ENCODE data around the gene FHAD1.

FHAD1 gene

GRCh38 chr1:15344800-15345704 is 98.0 kb downstream of the FHAD1 start:
- no peak overlapping the region for H3K4me3 ChIP-seq (ENCODE audit: low read depth, low read length)
- in situ Hi-C loops (cut with HindIII; ENCODE audit: low sequenced_read_pairs), result no loop called here
- no peak for DNase-seq (ENCODE audit: low read depth)
- no peak for TF ChIP-seq CTCF (IDR thresholded peaks at IDR 0.05; ENCODE audit: low read depth, low read length, missing control alignments)

- no peak for TF ChIP-seq CTCF (IDR thresholded peaks at IDR 0.05; ENCODE audit: low read depth, low read length, missing control alignments)
- H3K4me3 ChIP-seq (ENCODE audit: low read depth, low read length), result no peak overlapping the region
- in situ Hi-C loops (cut with HindIII; ENCODE audit: low sequenced_read_pairs), result no loop called here
- no peak for DNase-seq (ENCODE audit: low read depth)
These were observed 98.8 kb downstream of the FHAD1 start for GRCh38 chr1:15345705-15346345.

GRCh38 chr1:15346346-15347030 is 99.5 kb downstream of the FHAD1 start:
- no peak for DNase-seq (ENCODE audit: low read depth)
- H3K4me3 ChIP-seq (ENCODE audit: low read depth, low read length), result no peak overlapping the region
- in situ Hi-C loops (cut with HindIII; ENCODE audit: low sequenced_read_pairs), result no loop called here
- TF ChIP-seq CTCF (IDR thresholded peaks at IDR 0.05; ENCODE audit: low read depth, low read length, missing control alignments), result no peak

- in situ Hi-C loops (cut with HindIII; ENCODE audit: low sequenced_read_pairs), result no loop called here
- TF ChIP-seq CTCF (IDR thresholded peaks at IDR 0.05; ENCODE audit: low read depth, low read length, missing control alignments), result no peak
- DNase-seq (ENCODE audit: low read depth), result no peak
- no peak overlapping the region for H3K4me3 ChIP-seq (ENCODE audit: low read depth, low read length)
These were observed 100.2 kb downstream of the FHAD1 start for GRCh38 chr1:15347182-15347581.

- DNase-seq (ENCODE audit: low read depth), result no peak
- H3K4me3 ChIP-seq (ENCODE audit: low read depth, low read length), result no peak overlapping the region
- in situ Hi-C loops (cut with HindIII; ENCODE audit: low sequenced_read_pairs), result no loop called here
- TF ChIP-seq CTCF (IDR thresholded peaks at IDR 0.05; ENCODE audit: low read depth, low read length, missing control alignments), result no peak
These were observed 101.6 kb downstream of the FHAD1 start for GRCh38 chr1:15348648-15349047.

GRCh38 chr1:15349133-15349532 is 102.1 kb downstream of the FHAD1 start:
- no peak overlapping the region for H3K4me3 ChIP-seq (ENCODE audit: low read depth, low read length)
- no peak for DNase-seq (ENCODE audit: low read depth)
- in situ Hi-C loops (cut with HindIII; ENCODE audit: low sequenced_read_pairs), result no loop called here
- TF ChIP-seq CTCF (IDR thresholded peaks at IDR 0.05; ENCODE audit: low read depth, low read length, missing control alignments), result no peak
